ENCODE measurements around the gene PAM.

Gene PAM

DNA sequence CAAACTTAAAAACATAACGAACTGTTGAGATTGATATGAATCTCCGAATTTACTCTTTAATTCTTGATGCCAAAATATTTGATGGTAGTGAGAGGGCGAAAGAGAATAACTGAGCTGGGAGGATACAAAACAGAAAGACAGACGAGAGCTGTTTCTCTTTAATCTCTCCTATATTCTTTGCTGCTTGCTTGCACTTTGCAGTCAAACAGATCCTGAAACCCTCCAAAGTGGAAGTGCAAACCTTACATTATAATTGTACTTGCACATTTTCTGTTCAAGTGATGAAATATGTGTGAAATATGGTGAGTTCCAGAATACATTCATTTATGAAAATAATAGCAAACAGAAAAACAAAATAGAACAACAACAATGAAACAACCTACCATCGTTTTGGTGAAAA is 63.8 kb downstream of the PAM start:
- ATAC-seq = no peak
- TF ChIP-seq BACH2 (CRISPR knock-in tag; IDR thresholded peaks at IDR 0.05; ENCODE audit: borderline replicate concordance) (no peak), OSR1 (CRISPR knock-in tag; IDR thresholded peaks at IDR 0.05) (no peak), ZFP3 (CRISPR knock-in tag; IDR thresholded peaks at IDR 0.05) (no peak), ZNF8 (CRISPR knock-in tag; IDR thresholded peaks at IDR 0.05) (no peak), RARB (CRISPR knock-in tag; IDR thresholded peaks at IDR 0.05) (no peak), TCF4 (CRISPR knock-in tag; IDR thresholded peaks at IDR 0.05; ENCODE audit: borderline replicate concordance) (no peak), SNAI2 (CRISPR knock-in tag; IDR thresholded peaks at IDR 0.05) (no peak), ZNF565 (CRISPR knock-in tag; conservative IDR thresholded peaks at IDR 0.05; ENCODE audit: low read depth) (no peak), ZNF70 (CRISPR knock-in tag; IDR thresholded peaks at IDR 0.05) (no peak), GLIS3 (CRISPR knock-in tag; IDR thresholded peaks at IDR 0.05) (no peak), ESRRG (CRISPR knock-in tag; IDR thresholded peaks at IDR 0.05) (no peak)
- TF ChIP-seq, protein P1, sequence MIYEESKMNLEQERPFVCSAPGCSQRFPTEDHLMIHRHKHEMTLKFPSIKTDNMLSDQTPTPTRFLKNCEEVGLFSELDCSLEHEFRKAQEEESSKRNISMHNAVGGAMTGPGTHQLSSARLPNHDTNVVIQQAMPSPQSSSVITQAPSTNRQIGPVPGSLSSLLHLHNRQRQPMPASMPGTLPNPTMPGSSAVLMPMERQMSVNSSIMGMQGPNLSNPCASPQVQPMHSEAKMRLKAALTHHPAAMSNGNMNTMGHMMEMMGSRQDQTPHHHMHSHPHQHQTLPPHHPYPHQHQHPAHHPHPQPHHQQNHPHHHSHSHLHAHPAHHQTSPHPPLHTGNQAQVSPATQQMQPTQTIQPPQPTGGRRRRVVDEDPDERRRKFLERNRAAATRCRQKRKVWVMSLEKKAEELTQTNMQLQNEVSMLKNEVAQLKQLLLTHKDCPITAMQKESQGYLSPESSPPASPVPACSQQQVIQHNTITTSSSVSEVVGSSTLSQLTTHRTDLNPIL (CRISPR knock-in tag; IDR thresholded peaks at IDR 0.05; ENCODE audit: low read depth) = no peak
- TF ChIP-seq, protein P2, sequence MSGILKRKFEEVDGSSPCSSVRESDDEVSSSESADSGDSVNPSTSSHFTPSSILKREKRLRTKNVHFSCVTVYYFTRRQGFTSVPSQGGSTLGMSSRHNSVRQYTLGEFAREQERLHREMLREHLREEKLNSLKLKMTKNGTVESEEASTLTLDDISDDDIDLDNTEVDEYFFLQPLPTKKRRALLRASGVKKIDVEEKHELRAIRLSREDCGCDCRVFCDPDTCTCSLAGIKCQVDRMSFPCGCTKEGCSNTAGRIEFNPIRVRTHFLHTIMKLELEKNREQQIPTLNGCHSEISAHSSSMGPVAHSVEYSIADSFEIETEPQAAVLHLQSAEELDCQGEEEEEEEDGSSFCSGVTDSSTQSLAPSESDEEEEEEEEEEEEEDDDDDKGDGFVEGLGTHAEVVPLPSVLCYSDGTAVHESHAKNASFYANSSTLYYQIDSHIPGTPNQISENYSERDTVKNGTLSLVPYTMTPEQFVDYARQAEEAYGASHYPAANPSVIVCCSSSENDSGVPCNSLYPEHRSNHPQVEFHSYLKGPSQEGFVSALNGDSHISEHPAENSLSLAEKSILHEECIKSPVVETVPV (CRISPR knock-in tag; IDR thresholded peaks at IDR 0.05) = no peak
- TF ChIP-seq, protein P3, sequence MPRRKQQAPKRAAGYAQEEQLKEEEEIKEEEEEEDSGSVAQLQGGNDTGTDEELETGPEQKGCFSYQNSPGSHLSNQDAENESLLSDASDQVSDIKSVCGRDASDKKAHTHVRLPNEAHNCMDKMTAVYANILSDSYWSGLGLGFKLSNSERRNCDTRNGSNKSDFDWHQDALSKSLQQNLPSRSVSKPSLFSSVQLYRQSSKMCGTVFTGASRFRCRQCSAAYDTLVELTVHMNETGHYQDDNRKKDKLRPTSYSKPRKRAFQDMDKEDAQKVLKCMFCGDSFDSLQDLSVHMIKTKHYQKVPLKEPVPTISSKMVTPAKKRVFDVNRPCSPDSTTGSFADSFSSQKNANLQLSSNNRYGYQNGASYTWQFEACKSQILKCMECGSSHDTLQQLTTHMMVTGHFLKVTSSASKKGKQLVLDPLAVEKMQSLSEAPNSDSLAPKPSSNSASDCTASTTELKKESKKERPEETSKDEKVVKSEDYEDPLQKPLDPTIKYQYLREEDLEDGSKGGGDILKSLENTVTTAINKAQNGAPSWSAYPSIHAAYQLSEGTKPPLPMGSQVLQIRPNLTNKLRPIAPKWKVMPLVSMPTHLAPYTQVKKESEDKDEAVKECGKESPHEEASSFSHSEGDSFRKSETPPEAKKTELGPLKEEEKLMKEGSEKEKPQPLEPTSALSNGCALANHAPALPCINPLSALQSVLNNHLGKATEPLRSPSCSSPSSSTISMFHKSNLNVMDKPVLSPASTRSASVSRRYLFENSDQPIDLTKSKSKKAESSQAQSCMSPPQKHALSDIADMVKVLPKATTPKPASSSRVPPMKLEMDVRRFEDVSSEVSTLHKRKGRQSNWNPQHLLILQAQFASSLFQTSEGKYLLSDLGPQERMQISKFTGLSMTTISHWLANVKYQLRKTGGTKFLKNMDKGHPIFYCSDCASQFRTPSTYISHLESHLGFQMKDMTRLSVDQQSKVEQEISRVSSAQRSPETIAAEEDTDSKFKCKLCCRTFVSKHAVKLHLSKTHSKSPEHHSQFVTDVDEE (CRISPR knock-in tag; IDR thresholded peaks at IDR 0.05) = no peak

DNA sequence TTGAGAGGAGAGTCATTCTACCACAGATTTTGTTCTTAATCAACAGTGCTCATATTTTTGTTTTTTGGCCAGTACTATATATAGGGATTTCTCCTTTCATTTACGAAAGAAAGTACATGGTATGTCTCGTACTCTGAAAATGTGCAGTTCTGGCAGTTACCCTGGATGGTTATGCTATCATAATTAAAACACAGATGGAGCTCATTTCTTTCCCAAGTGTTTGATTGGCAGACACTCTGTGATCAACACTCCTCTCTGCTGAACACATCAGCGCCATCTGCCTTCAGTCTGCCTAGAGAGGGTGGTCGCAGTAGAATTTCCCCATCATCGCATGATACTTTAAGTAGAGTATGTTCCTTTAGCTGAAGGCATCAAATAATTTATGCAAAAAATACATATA is 64.5 kb downstream of the PAM start:
- ATAC-seq = no peak
- TF ChIP-seq, protein P1 (CRISPR knock-in tag; IDR thresholded peaks at IDR 0.05; ENCODE audit: low read depth) = no peak
- TF ChIP-seq, protein P4, sequence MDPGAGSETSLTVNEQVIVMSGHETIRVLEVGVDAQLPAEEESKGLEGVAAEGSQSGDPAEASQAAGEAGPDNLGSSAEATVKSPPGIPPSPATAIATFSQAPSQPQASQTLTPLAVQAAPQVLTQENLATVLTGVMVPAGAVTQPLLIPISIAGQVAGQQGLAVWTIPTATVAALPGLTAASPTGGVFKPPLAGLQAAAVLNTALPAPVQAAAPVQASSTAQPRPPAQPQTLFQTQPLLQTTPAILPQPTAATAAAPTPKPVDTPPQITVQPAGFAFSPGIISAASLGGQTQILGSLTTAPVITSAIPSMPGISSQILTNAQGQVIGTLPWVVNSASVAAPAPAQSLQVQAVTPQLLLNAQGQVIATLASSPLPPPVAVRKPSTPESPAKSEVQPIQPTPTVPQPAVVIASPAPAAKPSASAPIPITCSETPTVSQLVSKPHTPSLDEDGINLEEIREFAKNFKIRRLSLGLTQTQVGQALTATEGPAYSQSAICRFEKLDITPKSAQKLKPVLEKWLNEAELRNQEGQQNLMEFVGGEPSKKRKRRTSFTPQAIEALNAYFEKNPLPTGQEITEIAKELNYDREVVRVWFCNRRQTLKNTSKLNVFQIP (CRISPR knock-in tag; IDR thresholded peaks at IDR 0.05; ENCODE audit: borderline replicate concordance, low read depth) = no peak
- TF ChIP-seq ZFP30 (CRISPR knock-in tag; IDR thresholded peaks at IDR 0.05) (no peak), BACH2 (CRISPR knock-in tag; IDR thresholded peaks at IDR 0.05; ENCODE audit: borderline replicate concordance) (no peak), RARB (CRISPR knock-in tag; IDR thresholded peaks at IDR 0.05) (no peak), OSR1 (CRISPR knock-in tag; IDR thresholded peaks at IDR 0.05) (no peak), ESRRG (CRISPR knock-in tag; IDR thresholded peaks at IDR 0.05) (no peak), PPARA (CRISPR knock-in tag; IDR thresholded peaks at IDR 0.05; ENCODE audit: borderline replicate concordance) (no peak), ZC3H10 (CRISPR knock-in tag; IDR thresholded peaks at IDR 0.05) (no peak), SNAI2 (CRISPR knock-in tag; IDR thresholded peaks at IDR 0.05) (no peak), TCF4 (CRISPR knock-in tag; IDR thresholded peaks at IDR 0.05; ENCODE audit: borderline replicate concordance) (no peak), ZNF8 (CRISPR knock-in tag; IDR thresholded peaks at IDR 0.05) (no peak)
- TF ChIP-seq, protein P5, sequence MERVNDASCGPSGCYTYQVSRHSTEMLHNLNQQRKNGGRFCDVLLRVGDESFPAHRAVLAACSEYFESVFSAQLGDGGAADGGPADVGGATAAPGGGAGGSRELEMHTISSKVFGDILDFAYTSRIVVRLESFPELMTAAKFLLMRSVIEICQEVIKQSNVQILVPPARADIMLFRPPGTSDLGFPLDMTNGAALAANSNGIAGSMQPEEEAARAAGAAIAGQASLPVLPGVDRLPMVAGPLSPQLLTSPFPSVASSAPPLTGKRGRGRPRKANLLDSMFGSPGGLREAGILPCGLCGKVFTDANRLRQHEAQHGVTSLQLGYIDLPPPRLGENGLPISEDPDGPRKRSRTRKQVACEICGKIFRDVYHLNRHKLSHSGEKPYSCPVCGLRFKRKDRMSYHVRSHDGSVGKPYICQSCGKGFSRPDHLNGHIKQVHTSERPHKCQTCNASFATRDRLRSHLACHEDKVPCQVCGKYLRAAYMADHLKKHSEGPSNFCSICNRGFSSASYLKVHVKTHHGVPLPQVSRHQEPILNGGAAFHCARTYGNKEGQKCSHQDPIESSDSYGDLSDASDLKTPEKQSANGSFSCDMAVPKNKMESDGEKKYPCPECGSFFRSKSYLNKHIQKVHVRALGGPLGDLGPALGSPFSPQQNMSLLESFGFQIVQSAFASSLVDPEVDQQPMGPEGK (CRISPR knock-in tag; IDR thresholded peaks at IDR 0.05; ENCODE audit: borderline replicate concordance) = no peak
- TF ChIP-seq, protein P2 (CRISPR knock-in tag; IDR thresholded peaks at IDR 0.05) = no peak

Measured in SK-N-SH treated with all-trans-retinoic acid at 6 μM for 48 hours (cell line).